ENCODE measurements around the gene BCAP31. TPM values are rescaled to one million over a fixed set of nuclear protein-coding genes. Genes with fewer than 3 reads are reported as not detected.

BCAP31 gene
- total RNA-seq, 8 experiments from 2014 or later: 70.0 to 239 (median 86.4) TPM

- Histone ChIP-seq H3K4me3 (peak overlapping the region; percentile 4 to 26 (median 18)), H3K4me1 (replicated peaks in 1 of 2) (peaks cover 38 to 39% of the 10 kb centered on the region in 2 donors), H3K27ac (peak overlapping the region; percentile 58 to 76)
- WGBS, 10 experiments: 7 to 39% methylated on average over 3 to 15 of the region's 35 CpGs; no CpG with 5 or more reads in 8 of the 10 experiments
- in situ Hi-C loops (cut with MboI; ENCODE audit: low pct_unique_long_range_greater_than_20kb in 2 of 9, low sequenced_read_pairs in 9 of 9, unreplicated experiment in 9 of 9): no loop called here
- ATAC-seq (replicated peaks in 6 of 8): peak in 7 of 8 experiments; percentile 10 to 46 (median 25)
Measured at GRCh38 chrX:153726286-153727122, 2.3 kb upstream of the BCAP31 start.

- Histone ChIP-seq H3K27ac (peak overlapping the region; percentile 58 to 76), H3K4me3 (no peak overlapping the region), H3K4me1 (replicated peaks in 1 of 2) (peaks cover 38 to 39% of the 10 kb centered on the region in 2 donors)
- 94% methylated on average over 3 of the region's 35 CpGs; no CpG with 5 or more reads in 9 of the 10 experiments for WGBS, 10 experiments
- in situ Hi-C loops (cut with MboI; ENCODE audit: low pct_unique_long_range_greater_than_20kb in 2 of 9, low sequenced_read_pairs in 9 of 9, unreplicated experiment in 9 of 9): no loop called here
- ATAC-seq (replicated peaks in 6 of 8): no peak
Measured at GRCh38 chrX:153725832-153726285, 1.7 kb upstream of the BCAP31 start.

GRCh38 chrX:153725039-153725831 is 1.0 kb upstream of the BCAP31 start:
- 68% methylated on average over 2 of the region's 55 CpGs; no CpG with 5 or more reads in 9 of the 10 experiments for WGBS, 10 experiments
- Histone ChIP-seq H3K27ac (peak overlapping the region; percentile 63 to 91), H3K4me1 (replicated peaks in 1 of 2) (peaks cover 38 to 39% of the 10 kb centered on the region in 2 donors), H3K4me3 (peak overlapping the region; percentile 39 to 77 (median 69))
- ATAC-seq (replicated peaks in 6 of 8): peak in 2 of 8 experiments; percentile 0 to 1
- in situ Hi-C loops (cut with MboI; ENCODE audit: low pct_unique_long_range_greater_than_20kb in 2 of 9, low sequenced_read_pairs in 9 of 9, unreplicated experiment in 9 of 9): no loop called here

- Histone ChIP-seq H3K4me3 (peak overlapping the region; percentile 39 to 77 (median 69)), H3K27ac (peak overlapping the region; percentile 78 to 91), H3K4me1 (replicated peaks in 1 of 2) (peaks cover 38 to 39% of the 10 kb centered on the region in 2 donors)
- in situ Hi-C loops (cut with MboI; ENCODE audit: low pct_unique_long_range_greater_than_20kb in 2 of 9, low sequenced_read_pairs in 9 of 9, unreplicated experiment in 9 of 9): no loop called here
- peak; percentile 4 to 58 (median 13) for ATAC-seq (replicated peaks in 6 of 8)
- 31% methylated on average over 4 of the region's 78 CpGs; no CpG with 5 or more reads in 9 of the 10 experiments for WGBS, 10 experiments
Measured at GRCh38 chrX:153723351-153724251, 586 bp downstream of the BCAP31 start.

GRCh38 chrX:153722704-153723350 is 1.4 kb downstream of the BCAP31 start:
- ATAC-seq (replicated peaks in 6 of 8): no peak
- peaks cover 38 to 39% of the 10 kb centered on the region in 2 donors for H3K4me1 ChIP-seq (replicated peaks in 1 of 2)
- H3K4me3 ChIP-seq: peak overlapping the region; percentile 39 to 77 (median 69)
- WGBS, 10 experiments: 20 to 100% (median 60%) methylated on average over 1 to 4 of the region's 12 CpGs; no CpG with 5 or more reads in 5 of the 10 experiments
- peak overlapping the region; percentile 78 to 91 for H3K27ac ChIP-seq
- in situ Hi-C loops (cut with MboI; ENCODE audit: low pct_unique_long_range_greater_than_20kb in 2 of 9, low sequenced_read_pairs in 9 of 9, unreplicated experiment in 9 of 9): no loop called here

GRCh38 chrX:153719701-153720100 is 4.5 kb downstream of the BCAP31 start:
- in situ Hi-C loops (cut with MboI; ENCODE audit: low pct_unique_long_range_greater_than_20kb in 2 of 9, low sequenced_read_pairs in 9 of 9, unreplicated experiment in 9 of 9): no loop called here
- H3K4me3 ChIP-seq: no peak overlapping the region
- ATAC-seq (replicated peaks in 6 of 8): no peak
- 20 to 22% methylated on average over 1 of the region's 2 CpGs; no CpG with 5 or more reads in 8 of the 10 experiments for WGBS, 10 experiments
- peaks cover 9 to 13% of the 10 kb centered on the region in 2 donors for H3K4me1 ChIP-seq (replicated peaks in 1 of 2)
- H3K27ac ChIP-seq: no peak overlapping the region

GRCh38 chrX:153719238-153719637 is 4.9 kb downstream of the BCAP31 start:
- Histone ChIP-seq H3K4me1 (replicated peaks in 1 of 2) (peaks cover 9 to 13% of the 10 kb centered on the region in 2 donors), H3K27ac (no peak overlapping the region), H3K4me3 (no peak overlapping the region)
- ATAC-seq (replicated peaks in 6 of 8): no peak
- in situ Hi-C loops (cut with MboI; ENCODE audit: low pct_unique_long_range_greater_than_20kb in 2 of 9, low sequenced_read_pairs in 9 of 9, unreplicated experiment in 9 of 9): no loop called here
- WGBS, 10 experiments: no CpG with 5 or more reads among the region's 2 CpGs

GRCh38 chrX:153717445-153717844 is 6.7 kb downstream of the BCAP31 start:
- Histone ChIP-seq H3K4me3 (no peak overlapping the region), H3K4me1 (replicated peaks in 1 of 2) (peaks cover 5 to 6% of the 10 kb centered on the region in 2 donors), H3K27ac (no peak overlapping the region)
- no peak for ATAC-seq (replicated peaks in 6 of 8)
- 46 to 100% (median 79%) methylated on average over 2 to 6 of the region's 9 CpGs; no CpG with 5 or more reads in 6 of the 10 experiments for whole genome bisulfite sequencing, 10 experiments
- in situ Hi-C loops (cut with MboI; ENCODE audit: low pct_unique_long_range_greater_than_20kb in 2 of 9, low sequenced_read_pairs in 9 of 9, unreplicated experiment in 9 of 9): no loop called here

GRCh38 chrX:153714256-153714655 is 9.9 kb downstream of the BCAP31 start:
- no peak for ATAC-seq (replicated peaks in 6 of 8)
- in situ Hi-C loops (cut with MboI; ENCODE audit: low pct_unique_long_range_greater_than_20kb in 2 of 9, low sequenced_read_pairs in 9 of 9, unreplicated experiment in 9 of 9): no loop called here
- no peak overlapping the region for H3K4me3 ChIP-seq
- 73 to 76% methylated on average over 3 of the region's 3 CpGs; no CpG with 5 or more reads in 8 of the 10 experiments for WGBS, 10 experiments
- no peaks in the 10 kb centered on the region for H3K4me1 ChIP-seq (replicated peaks in 1 of 2)
- no peak overlapping the region for H3K27ac ChIP-seq

GRCh38 chrX:153709726-153710674 is 14.2 kb downstream of the BCAP31 start:
- Histone ChIP-seq H3K27ac (no peak overlapping the region), H3K4me1 (replicated peaks in 1 of 2) (peaks cover 8 to 9% of the 10 kb centered on the region in 2 donors), H3K4me3 (no peak overlapping the region)
- 54 to 80% methylated on average over 1 to 4 of the region's 27 CpGs; no CpG with 5 or more reads in 8 of the 10 experiments for WGBS, 10 experiments
- peak in 2 of 8 experiments; percentile 17 to 41 for ATAC-seq (replicated peaks in 6 of 8)
- in situ Hi-C loops (cut with MboI; ENCODE audit: low pct_unique_long_range_greater_than_20kb in 2 of 9, low sequenced_read_pairs in 9 of 9, unreplicated experiment in 9 of 9): no loop called here

- Histone ChIP-seq H3K27ac (peak overlapping the region; percentile 63 to 81), H3K4me3 (no peak overlapping the region), H3K4me1 (replicated peaks in 1 of 2) (peaks cover 8 to 9% of the 10 kb centered on the region in 2 donors)
- in situ Hi-C loops (cut with MboI; ENCODE audit: low pct_unique_long_range_greater_than_20kb in 2 of 9, low sequenced_read_pairs in 9 of 9, unreplicated experiment in 9 of 9): no loop called here
- peak; percentile 95 to 98 (median 97) for ATAC-seq (replicated peaks in 6 of 8)
- WGBS, 10 experiments: 0 to 21% (median 0%) methylated on average over 1 to 8 of the region's 13 CpGs; no CpG with 5 or more reads in 7 of the 10 experiments
Measured at GRCh38 chrX:153708415-153708814, 15.8 kb downstream of the BCAP31 start.

Measured in motor neuron (in vitro differentiated cells).